T-helper 22 cell (primary cell): ENCODE data around the gene ADCY5.

ENCODE experiments used
- DNase-seq: peaks from one replicate; pipeline ENCODE4 v3.0.0-alpha.2; 2020; ENCODE audit warnings: low read depth

The ADCY5 gene

DNA sequence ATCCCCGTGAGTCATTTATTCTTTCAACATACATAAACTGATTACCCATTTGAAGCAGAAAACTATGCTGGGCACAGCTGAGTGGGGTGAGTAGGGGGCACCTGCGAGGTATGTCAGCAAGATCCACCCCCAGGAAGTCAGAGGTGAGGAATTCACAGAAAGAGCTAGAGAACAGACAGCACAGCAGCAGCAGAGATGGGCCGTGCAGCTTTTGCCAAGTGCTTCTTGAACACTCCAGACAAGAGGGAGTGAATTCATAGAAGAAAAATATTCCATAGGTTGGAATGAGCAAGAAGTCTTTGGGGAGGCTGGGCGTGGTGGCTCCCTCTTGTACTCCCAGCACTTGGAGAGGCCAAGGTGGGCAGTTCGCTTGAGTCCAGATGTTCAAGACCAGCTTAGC lies 9.4 kb upstream of the ADCY5 start:
- no peak for DNase-seq

DNA sequence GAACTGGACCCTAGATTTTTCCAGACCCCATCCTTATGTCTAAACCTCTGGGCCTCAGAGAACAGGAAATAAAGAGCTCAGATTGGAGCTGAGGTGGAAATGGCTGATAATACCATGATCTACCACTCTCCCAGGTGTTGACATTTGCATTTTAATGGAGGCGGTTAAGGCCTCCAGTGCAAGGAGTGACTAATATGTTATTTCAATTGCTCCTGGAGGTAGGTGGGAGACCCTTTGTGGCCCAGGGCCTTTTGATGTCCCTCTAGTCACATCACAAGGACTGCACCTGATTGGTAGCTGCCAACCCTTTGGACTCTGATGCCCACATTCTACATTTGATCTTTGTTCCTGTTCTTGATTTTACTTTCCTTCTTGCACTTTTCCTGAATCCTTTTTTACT lies 9.0 kb upstream of the ADCY5 start:
- no peak for DNase-seq

DNA sequence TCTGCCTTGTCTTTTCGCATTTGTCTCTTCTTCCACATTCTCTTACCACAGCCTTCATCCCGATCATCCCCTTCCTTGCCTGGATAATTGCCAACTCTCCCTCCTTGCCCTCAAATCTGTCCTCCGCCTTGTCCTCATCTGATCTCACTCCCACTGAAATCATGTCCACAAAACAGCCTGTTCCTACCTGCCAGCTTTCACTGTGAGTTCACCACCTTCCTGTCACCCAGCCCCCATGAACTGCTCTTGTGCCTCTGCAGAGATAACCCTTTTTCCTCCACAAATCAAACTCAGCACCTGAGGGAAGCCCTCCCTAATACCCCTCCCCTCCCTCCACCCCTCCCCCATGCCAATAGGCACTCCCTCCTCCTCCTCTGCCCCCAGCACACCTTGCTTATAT lies 4.8 kb upstream of the ADCY5 start:
- no peak for DNase-seq

DNA sequence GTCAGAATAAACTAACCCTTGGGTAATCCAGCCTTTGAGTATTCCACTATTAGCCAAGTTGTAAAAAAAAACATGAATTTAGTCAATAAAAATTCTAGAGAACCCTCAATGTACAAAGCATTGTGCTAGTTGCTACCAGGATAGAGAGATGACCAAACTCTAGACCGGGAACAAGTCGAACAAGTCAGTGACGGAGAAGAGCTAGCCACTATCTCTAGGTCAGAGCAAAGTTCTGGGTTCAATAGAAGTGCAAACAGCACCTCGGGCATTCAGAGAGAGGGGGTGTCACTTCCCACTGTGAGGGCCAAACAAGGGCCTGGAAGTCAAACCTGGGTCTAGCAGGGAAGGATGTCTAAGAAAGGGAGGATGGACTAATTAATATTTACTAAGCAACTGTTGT lies 2.3 kb upstream of the ADCY5 start:
- DNase-seq, result no peak

DNA sequence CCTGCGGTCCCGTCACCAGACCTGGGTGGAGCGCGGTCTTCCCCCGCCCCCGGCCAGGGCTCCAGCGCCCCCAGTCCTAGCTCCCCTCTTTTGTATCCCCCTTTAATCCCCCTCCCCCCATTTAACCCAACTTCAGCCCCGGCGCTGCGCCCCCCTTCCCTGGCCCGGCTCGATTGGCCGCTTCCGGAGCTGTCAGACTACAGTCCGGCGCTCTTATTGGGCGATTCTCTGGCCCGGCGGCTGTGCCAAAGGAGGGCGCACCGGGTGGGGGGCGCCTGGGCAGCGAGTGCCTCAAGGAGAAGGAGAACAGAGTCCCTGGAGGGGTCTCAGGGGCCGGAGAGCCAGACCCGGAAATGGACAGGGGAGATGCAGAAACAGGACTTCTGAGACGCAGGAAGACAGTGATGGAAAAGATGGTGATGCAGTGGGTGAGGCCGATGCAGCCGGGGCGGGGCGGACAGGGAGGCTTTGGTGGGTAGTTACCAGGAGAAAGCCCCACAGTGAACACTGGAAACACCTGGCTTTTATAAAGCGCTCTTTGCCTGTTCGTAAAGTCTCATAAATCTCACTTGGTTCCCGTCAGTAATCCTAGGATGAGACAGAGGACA lies 1.2 kb upstream of the ADCY5 start:
- DNase-seq, result no peak

DNA sequence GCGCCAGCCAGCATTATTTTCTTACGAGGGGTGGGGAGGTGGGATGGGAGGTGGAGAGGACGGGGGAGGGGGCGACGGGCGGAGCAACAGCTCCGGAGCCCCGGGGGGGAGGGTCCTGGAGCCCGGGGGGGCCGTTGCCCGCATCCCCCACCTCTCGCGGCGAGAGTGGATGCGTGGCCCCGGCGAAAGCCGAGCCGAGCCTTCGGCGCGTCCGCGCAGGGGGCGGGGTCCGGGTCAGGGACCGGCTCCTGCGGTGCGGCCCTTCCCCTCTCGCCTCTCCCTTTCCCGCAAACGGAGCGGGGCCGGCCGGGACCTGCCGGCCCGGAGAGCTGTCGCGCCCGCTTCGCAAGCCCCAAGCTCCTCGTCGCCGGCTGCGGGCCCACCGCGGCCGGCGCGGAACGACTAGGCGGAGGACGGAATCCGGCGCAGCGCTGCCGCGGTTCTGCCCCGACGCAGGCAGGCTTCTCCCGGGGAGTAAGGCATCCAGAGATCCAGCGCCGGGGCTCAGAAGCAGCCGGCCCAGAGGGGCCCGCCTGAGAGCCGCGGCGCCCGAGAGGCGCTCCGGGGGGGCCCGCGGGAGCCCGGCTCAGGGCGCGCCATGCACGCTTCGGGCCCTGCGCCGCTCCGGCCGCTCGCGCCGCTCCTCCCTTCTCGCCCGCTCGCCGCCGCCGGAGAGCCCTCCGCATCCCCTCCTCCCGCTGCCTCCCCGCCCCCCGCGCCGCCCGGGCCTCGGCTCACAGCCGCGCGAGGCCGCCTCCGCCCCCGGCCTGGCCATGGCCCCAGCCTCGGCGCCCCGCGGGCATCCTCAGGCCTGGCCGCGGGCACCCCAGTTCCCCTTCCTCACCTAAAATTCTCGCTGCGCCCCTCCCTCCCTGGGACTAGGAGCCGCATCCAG lies 459 bp upstream of the ADCY5 start:
- DNase-seq, result no peak

DNA sequence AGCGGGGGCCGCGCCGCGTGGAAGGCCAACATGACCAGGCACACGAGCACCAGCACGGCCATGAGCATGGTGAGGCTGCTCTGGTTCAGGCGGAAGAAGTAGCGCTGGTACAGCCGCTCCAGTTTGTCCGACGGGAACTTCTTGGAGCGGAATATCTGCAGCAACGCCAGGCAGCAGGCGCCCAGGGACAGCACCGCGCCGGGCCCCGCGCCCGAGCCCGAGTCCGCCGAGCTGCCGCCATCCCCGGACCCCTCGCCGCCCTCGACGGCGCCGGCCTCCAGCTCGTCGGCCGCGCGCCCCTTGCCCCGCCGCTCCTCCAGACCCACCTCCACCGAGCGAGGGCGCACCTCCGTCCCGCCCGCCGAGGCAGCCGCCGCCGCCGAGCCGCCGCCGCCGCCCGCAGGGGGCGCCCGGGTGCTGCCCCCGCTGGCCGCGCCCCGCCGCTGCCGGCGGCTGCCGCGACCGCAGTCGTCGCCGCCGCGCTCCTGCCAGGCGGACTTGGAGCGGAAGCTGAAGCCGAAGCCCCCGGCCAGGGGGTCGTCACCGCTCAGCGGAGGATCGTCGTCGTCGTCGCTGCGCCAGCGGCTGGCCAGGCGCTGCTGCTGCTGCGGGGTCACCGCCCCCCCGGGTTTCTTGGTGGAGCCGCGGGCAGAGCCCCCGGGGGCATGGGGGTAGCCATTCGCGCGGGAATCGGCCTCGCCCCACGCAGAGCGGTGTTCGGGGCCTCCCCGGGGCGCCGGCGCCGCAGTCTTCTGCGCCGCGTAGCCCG lies 957 bp downstream of the ADCY5 start:
- no peak for DNase-seq

DNA sequence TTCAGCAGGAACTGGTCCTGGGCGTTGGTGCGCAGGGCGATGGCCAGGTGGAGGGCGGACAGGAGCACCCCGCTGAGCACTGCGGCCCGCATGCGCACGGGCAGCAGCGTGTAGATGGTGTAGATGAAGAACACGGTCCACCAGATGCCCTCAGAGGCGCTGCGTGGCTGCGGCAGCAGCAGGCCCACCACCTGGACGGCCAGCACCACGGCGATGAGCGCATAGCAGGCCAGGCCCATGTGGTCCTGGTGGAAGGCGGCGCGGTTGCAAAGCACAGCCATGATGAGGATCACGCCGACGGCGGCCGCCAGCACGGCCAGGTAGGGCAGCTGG lies 1.5 kb downstream of the ADCY5 start:
- DNase-seq, result no peak

DNA sequence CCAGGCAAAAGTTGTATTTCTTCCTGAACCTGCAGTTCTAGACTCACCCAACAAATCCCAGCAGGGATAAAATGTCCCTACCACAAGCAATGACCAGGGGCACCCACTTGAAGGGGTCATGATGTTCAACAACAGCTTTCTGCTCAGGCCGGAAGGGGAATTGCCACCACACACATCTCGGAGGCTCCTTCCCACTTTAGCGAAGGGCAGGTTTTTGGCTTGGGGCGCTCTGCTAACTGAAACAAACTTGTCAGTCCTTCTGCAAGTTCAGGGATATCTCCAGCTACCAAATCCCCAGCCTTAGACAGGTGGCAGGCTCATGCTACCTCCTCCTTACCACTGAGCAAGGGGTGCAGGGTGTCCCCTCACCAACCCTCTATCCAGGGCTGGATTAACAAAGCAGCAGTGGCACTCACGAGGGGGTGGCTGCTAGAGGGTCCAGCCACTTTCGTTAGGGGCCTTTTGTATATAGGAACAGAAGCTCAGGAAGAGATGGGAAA lies 2.2 kb downstream of the ADCY5 start:
- DNase-seq, result no peak

DNA sequence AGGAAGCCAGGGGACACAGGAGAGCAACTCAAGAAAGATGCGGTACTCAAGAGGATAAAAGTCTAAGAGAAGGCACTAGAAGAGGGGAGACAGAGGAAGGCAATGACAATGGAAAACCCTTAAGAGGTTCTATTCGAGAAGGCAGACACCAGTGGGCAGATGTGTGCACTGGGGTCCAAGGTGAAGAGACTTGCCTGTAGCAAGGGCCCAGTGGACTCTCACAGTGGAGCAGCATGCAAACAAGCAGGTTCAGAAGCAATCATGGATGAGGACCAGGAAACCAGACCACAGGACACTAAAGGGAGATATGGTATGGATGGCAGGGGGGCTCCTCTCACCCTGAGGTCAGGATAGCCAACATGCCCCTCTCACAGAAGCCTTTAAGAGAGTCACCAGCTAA lies 2.7 kb downstream of the ADCY5 start:
- DNase-seq, result no peak

DNA sequence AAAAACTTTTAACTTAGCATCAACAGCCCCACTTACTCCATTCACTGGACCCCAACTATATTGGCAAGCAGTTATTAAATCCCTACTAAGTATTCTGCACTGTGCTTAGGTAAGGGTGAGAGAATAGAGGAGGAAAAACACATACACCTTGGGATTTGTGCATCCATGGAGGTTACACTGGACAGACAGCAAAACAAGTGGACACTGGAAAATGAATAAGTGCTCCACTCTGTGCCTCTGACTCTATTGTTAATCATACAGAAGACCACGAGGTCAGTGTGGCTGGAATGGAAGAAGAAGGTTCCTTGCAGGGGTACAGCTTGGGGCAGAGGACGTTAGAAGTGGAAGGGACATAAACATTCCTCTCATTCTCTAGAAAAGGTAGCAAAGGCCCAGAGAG lies 3.2 kb downstream of the ADCY5 start:
- DNase-seq, result no peak

DNA sequence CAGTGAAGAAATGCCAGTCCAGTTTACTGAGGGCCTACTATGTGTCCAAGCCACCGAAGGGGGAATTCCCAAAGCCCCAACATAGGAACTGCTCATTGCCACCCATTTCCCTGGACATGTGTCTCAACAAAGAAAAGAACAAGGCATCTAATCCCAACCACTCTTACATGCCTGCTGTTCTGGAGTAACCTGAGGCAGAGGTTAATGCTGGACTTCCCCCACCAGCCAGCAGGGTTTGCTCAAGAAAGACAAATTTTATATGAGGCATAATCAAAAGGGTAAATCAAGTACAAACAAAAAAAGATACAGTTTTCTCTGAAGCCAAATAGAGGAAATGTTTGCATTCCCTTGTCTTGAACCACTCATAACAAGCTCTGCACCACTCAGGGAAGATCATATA lies 4.1 kb downstream of the ADCY5 start:
- no peak for DNase-seq

DNA sequence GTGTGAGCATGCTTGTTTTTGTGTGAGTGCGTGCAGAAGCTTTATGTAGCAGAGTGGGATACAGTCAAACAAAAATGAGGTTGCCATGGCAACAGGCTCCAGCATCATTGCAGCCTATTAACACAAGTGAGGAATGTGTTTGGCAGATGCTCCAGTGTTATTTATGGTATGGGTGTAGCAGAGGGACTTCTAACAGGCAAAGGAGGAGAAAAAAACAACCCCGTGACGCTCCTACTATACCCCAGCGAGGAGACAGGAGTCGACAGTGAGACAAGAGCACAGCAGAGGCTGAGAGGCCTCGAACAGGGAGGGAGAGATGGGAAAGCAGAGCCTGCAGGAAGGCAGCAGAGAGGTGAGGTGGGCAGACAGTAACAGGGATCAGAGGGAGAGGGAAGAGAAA lies 4.9 kb downstream of the ADCY5 start:
- no peak for DNase-seq

DNA sequence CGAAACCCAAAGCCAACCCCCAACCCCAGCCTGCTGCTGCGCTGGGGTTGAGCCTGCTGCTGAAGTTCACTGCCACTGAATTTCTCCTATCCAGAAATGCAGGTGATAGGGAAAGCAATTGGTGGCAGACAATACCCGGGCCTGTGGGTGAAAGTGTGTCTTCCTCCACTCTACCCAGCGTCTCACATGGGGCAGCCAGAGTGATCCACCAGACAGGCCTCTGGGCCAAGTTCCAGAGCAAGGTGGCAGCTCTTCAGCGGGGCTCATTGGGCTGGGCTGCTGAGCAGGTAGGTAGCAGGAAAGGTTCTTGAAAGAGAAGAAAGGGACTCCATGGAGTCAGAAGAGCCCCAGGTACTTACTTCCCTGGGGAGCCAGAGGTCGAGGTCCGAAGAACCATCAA lies 6.0 kb downstream of the ADCY5 start:
- no peak for DNase-seq

DNA sequence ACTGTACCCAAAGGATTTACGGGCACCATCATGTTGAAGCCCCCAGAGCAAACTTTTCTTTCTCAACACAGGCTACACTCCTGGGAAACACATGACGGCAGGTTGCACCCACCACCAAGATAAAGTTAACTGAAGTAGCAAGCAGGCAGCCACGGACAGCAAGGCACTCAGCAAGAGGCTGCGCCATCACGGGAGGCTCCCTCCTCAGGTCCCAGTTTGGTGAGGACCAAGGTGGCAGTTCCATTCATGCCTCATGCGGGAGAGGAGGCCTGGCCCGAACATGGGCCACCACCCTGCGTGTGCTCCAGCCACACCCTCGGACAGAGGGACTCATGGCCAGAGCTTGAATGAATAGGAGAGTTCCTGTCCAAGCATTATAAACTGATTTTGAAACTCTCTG lies 6.8 kb downstream of the ADCY5 start:
- DNase-seq, result no peak

DNA sequence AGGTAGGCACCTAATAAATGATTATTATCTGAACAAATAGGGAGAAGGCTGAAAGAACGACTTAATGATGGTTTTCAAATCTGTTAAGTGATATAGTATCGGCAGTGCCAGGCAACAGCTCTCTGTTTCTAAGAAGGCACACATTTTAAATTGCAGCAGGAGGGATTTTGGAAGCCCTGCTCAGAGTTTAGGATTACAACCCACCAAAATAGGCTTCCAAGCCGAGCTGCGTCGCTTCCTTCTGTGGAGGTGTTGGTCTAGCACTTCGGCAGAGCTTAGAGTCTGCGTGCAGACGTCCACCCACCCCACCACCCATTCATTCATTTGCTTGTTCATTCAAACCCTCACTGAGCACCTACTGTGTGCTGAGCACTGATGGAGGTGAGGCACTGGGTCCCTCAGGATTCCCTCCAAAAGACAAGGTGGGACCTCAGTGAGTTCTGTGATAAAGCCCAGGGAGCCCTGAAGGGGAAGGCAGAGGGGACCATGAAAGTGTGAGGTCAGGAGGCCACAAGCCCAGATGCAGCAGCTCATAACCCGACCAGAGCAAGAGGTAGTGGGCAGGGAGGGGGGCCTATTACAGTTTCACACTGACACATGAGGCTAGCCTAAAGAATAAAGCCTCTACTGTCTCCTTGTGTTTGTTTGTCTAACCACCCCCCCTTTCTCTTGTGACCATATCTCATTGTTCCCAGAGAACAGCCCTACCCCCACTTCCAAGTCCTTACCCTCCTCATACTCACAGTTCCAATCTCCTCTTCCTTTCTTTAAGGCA lies 8.9 kb downstream of the ADCY5 start:
- DNase-seq, result no peak

DNA sequence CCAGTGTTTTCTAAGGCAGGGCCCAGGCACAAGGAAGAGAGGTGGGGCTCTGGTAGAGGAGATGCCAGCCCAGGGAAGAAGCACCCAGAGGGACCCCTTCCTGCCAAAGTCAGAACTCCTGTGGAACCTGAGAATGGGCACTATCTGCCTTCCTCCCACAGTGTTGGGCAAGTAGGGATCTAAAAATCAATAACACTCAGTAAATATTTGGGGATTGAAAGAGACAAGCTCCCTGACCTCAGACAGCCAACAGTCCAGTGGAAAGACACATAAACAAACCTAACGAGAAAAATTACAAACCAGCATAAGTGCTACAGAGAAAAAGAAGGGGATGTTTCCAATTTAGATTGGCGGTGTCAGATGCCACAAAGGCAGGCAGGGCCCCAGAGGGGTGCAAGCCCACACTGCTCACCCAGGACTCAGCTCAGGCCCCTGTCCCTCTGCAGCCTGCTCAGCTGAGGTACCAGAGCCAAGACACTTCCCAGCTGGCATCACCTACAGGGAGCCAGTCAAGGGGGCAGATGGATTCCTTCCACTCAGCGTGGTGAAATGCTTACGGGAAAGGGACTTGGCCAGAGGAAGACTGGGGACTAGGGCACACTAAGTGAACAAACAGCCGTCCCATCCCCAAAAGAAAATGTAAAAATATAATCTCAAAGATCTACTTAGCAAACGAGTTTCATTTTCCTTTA lies 15.9 kb downstream of the ADCY5 start:
- DNase-seq, result no peak

DNA sequence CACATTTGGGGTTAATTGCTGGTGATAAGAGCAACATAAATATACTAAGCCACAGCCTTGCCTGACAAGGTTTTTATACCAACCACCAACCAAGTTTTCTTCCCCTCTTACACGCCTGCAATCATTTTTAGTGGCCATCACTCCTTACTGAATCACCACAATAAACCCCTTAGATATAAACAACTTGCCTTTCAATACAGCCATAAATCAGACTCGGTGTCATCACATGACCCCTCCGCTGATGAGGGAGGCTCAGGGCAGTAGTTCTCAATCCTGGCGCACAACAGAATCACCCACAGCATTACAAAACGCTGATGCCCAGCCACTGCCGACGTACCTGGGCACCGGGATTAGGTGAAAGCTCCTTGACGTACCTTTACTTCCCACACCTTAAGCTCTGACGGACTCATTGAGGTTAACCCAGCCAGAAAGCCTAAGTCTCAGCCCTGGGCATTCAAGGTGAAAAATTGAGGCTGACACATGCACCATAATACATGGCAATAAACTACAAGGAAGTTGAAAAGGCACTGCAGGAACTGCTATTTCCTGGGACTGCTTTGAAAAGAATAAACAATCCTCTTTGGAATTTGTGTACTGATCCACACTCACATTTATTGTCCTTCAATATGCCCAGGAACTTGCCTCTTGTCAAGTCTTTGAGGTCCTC lies 17.1 kb downstream of the ADCY5 start:
- DNase-seq, result no peak

DNA sequence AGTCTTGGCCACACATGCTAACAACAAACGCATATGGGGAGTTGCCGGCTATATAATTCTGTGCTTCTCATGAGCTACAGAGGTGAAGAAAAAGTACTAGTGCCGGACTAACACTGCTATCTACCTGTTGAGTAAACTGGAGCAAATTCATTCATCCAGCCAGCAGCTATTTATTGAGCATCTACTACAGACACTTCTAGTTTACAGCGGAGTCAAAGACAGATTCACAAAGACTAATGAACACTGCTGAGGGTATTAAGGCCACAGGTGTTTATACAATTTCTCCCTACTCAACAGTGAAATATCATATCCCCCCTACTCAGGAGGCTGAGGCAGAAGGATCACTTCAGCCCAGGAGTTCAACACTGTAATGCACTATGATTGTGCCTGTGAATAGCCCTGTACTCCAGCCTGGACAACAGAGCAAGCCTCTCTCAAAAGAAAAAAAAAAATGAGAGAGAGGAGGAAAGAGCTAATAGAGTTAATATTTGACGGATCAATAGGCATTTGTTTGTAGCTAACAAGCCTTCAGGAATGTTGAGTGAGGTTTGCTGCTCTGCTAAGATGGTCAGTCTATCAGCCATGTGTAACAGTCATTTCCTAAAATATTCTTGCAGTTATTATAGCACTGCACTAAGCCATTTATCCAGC lies 17.8 kb downstream of the ADCY5 start:
- no peak for DNase-seq

DNA sequence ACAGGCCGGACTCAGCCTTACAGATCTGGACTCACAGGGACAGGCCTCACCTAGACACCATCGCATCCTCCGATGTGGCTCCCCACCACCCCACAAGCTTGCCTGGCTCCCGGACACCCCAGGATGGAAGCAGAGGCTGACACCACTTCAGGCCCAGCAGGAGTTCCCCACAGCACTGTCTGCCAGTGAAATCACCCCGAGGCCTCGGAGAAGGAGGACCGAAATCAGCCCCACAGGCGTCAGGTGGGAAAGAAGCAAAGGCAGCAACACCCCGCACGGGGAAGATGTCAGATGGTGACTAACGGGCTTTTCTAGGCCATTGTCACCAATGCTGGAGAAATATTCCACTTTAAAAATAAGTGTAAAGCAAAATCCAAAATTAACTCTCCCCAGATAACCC lies 18.6 kb downstream of the ADCY5 start:
- DNase-seq, result no peak
